MM.1S (cell line): ENCODE measurements around the gene KRTAP19-3.

Experiments
- EZH2 ChIP-seq: fragments of 300-600 bp; sonication (generic); optimal IDR thresholded peaks from 2 replicates; pipeline ENCODE3; 2017; ENCODE audit warnings: low read depth, mild to moderate bottlenecking, antibody characterized with exemption, low read length, mixed read lengths
- EZH2phosphoT487 ChIP-seq: fragments of 300-600 bp; sonication (generic); IDR thresholded peaks from 2 replicates; pipeline ENCODE4 v1.6.1; 2018; ENCODE audit warnings: antibody characterized with exemption, low read length
- TF ChIP-seq, protein P1 (sequence below): fragments of 300-600 bp; sonication (generic); IDR thresholded peaks from 2 replicates; pipeline ENCODE4 v1.5.1; 2016; ENCODE audit warnings: antibody characterized with exemption, low read length, mixed read lengths

DNA sequence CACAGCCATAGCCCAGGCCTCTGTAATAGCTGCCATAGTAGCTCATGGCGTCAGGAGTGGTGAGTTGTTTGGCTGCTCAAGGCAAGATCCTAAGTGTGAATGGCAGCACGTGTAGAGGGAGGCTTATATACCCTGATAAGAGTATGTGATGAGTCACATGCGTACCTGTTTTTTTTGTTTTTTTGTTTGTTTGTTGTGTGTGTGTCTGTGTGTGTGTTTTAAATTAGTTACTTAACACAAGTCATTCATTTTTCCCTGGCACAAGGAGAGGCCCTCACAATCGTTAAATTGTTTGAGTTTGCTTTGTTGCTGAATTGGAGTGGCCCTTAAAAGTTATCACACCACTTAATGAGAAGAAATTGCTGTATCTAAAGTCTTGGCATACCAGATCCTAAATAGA lies 5.3 kb upstream of the KRTAP19-3 start, which contains the start of gene KRTAP19-4:
- TF ChIP-seq, protein P1, sequence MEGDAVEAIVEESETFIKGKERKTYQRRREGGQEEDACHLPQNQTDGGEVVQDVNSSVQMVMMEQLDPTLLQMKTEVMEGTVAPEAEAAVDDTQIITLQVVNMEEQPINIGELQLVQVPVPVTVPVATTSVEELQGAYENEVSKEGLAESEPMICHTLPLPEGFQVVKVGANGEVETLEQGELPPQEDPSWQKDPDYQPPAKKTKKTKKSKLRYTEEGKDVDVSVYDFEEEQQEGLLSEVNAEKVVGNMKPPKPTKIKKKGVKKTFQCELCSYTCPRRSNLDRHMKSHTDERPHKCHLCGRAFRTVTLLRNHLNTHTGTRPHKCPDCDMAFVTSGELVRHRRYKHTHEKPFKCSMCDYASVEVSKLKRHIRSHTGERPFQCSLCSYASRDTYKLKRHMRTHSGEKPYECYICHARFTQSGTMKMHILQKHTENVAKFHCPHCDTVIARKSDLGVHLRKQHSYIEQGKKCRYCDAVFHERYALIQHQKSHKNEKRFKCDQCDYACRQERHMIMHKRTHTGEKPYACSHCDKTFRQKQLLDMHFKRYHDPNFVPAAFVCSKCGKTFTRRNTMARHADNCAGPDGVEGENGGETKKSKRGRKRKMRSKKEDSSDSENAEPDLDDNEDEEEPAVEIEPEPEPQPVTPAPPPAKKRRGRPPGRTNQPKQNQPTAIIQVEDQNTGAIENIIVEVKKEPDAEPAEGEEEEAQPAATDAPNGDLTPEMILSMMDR, result no peak
- TF ChIP-seq EZH2phosphoT487, result no peak
- no peak for TF ChIP-seq EZH2
